GM12872 (cell line): ENCODE results near the gene ACACA.

Experiments
- TF ChIP-seq, protein P1 (sequence below): IDR thresholded peaks from 3 replicates; pipeline ENCODE4 v1.5.1; 2011; ENCODE audit warnings: low read depth, mild to moderate bottlenecking, low read length, moderate library complexity; ENCODE audit not compliant: insufficient read depth

Gene ACACA

GRCh38 chr17:37109731-37110710 is 296.6 kb downstream of the ACACA start:
- TF ChIP-seq, protein P1, sequence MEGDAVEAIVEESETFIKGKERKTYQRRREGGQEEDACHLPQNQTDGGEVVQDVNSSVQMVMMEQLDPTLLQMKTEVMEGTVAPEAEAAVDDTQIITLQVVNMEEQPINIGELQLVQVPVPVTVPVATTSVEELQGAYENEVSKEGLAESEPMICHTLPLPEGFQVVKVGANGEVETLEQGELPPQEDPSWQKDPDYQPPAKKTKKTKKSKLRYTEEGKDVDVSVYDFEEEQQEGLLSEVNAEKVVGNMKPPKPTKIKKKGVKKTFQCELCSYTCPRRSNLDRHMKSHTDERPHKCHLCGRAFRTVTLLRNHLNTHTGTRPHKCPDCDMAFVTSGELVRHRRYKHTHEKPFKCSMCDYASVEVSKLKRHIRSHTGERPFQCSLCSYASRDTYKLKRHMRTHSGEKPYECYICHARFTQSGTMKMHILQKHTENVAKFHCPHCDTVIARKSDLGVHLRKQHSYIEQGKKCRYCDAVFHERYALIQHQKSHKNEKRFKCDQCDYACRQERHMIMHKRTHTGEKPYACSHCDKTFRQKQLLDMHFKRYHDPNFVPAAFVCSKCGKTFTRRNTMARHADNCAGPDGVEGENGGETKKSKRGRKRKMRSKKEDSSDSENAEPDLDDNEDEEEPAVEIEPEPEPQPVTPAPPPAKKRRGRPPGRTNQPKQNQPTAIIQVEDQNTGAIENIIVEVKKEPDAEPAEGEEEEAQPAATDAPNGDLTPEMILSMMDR: no peak

DNA sequence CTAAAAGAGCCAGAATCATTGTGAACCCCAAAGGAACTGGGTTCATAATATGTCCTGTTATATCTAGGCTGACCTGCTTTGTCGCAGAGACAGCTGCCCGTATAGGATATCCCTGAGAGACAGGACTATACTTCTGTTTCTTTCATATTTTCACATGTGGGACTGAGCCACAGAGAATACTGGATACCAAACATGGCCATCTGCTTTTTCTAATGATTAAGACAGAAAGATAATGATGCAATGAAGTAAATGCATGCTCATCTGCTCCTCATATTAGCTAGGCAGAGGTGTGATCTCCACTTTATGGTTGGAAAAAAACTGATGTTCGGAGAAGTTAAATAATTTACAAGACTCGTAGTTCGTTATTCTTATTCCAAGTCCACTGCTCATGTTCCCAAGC is 297.5 kb downstream of the ACACA start:
- TF ChIP-seq, protein P1: no peak

DNA sequence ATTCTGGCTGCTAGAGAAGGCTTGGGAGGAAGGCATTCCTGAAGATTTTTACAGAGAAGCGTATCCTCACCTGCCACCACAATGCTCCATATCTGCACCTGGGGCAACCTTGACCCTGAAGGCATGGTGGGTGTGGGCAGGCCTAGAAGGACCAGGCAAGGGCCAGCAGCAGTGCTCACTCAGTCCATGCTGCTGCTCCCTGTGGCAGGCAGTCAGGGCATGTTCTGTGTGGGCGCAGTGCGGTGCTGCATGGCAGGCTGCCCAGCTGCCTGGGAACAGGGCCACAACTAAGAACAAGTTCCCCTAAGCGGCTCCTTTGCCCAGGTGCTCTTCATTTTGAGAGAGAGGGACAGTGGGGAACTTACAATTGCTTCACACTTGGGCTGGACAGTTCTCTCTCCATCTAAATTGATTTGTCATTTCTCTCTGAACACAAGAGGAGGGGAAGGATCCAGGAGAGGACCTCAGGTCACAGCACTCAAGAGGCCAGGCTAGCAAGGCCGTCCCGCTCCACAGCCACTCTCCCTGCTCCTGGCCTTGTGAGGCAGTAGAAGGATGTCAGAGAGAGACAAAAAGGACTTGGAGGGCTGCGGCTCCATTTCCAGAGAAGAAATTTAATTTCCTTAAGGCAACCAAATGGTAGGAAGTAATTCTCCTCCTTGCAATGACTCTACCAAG is 299.1 kb downstream of the ACACA start:
- TF ChIP-seq, protein P1: no peak

DNA sequence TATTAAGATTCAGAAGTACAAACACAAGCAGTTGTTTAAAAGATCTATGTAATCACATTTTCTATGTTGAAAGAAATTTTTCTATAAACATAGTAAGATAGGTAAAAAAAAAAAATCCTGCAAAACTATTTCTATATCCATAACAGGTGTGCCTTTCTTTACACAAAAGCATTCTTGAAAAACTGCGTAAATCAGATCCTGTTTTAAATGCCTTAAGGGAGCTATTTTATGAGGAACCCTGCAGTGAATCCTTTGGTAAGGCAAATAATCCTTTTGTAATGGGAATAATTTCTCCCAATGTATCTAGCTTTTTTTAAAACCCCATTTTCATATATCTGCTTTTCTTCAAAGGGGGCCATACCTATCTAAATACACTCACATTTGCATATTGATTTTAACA is 300.6 kb downstream of the ACACA start:
- TF ChIP-seq, protein P1: no peak

DNA sequence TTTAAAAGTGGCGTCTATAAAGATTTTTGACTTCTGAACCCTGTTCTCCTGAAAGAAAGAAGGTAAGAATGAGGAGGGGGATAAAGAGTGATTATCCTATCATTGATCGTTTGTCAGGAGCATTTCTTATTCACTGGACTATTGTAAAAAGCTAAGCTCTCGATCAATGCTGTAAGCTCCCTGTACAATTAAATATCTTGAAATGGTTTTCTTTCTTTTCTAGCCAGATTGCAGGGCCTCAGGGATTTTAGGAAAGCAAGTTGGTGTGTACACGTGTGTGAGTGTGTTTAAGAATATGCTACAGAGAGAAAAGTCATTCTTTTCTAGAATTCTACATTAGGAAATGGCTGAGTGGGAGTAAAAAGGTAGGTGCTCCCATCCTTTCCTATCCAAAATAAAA is 303.4 kb downstream of the ACACA start:
- TF ChIP-seq, protein P1: no peak

DNA sequence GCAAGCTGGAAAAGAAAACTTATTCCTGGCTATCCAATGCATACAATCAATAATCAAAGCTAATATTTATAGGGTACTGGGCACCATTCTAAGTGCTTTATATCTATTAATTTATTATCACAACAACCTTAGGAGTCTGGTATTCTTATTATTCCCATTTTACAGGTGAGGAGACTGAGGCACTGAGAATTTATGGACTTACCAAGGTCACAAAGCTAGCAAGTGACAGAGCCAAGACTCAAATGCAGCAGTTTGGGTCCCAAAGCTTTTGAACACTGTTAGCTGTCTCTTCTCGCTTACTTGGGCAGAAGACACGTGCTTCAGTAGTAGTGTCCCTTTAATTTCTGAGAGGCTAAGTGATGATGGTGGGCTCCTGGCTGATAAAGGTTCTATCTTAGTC is 305.3 kb downstream of the ACACA start:
- TF ChIP-seq, protein P1: no peak

GRCh38 chr17:37100231-37100630 is 306.4 kb downstream of the ACACA start:
- TF ChIP-seq, protein P1: no peak
